Memory B cell (primary cell): ENCODE data around the gene LYPD1.

Source experiments
- ATAC-seq: fragments of 150-1000 bp; cut with Tn5 transposase; 2 replicates; pipeline ENCODE4 v1.10.0; 2021; ENCODE audit warnings: low read depth, mild to moderate bottlenecking, moderate library complexity
- DNase-seq, 2 donors: peaks; one replicate each; pipeline ENCODE4 v3.0.0; 2022; ENCODE audit warnings: low spot score in 2 of 2
- H3K27ac Mint-ChIP-seq: one replicate; pipeline ENCODE4 v1.8.0; 2022; ENCODE audit warnings: mild to moderate bottlenecking, moderate library complexity, mixed read lengths
- H3K27me3 Mint-ChIP-seq: one replicate; pipeline ENCODE4 v1.8.0; 2022; ENCODE audit warnings: mixed read lengths
- H3K36me3 Mint-ChIP-seq: one replicate; pipeline ENCODE4 v1.8.0; 2022; ENCODE audit warnings: mild to moderate bottlenecking, mixed read lengths
- H3K4me1 Mint-ChIP-seq: one replicate; pipeline ENCODE4 v1.8.0; 2022; ENCODE audit warnings: mixed read lengths
- H3K4me3 Mint-ChIP-seq: one replicate; pipeline ENCODE4 v1.8.0; 2022; ENCODE audit warnings: mild to moderate bottlenecking, moderate library complexity, mixed read lengths
- H3K9me3 Mint-ChIP-seq: one replicate; pipeline ENCODE4 v1.8.0; 2022; ENCODE audit warnings: mixed read lengths

LYPD1 gene

DNA sequence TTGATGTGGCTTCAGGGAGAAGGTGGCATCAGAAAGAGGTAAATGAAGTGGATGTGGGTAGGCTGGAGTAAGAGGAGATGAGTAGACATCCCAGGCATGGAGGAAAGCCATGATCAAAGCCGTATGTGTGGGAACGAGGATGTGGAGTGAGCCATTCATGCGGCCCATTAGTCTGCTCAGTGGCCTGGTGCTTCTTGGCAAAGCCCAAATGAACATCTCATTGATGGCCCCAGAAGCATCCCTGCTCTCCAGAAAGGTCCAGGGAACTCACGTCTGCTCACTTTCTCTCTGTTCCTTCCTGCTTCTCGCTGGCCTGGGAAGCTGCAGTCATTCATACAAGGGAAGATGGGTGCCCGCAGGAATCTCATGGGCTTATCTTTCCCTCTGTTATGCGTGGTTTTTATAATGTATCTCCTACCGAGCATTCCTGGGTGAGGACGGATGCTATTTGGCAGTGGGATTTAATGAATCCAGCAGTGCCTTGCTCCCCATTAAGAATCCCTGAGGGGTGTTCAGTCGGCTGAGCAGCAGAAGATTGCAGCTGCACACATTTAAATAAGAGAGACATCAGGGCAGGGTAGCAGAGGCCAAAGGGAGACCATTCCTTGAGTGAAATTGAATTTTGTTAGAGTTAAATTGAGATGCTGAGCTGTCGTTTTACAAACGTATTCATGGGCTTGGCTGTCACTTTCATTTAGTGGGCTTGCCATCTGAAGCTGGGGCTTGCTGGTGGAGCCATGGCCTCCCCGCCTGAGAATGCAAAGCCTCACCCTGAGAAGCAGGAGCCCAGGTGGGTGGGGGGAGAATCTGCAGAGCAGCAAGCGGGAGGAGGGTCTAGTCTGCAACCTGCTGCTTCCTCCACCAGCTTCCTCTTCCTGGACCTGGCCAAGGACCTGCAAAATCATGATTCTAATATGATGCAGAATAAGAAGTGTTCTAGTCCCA, 64.5 kb downstream of the LYPD1 start:
- no peak overlapping the region for H3K27ac Mint-ChIP-seq
- ATAC-seq (no peak), DNase-seq (no peak)
- no peaks in the 10 kb centered on the region for H3K9me3 Mint-ChIP-seq
- H3K36me3 Mint-ChIP-seq, result no peaks in the 10 kb centered on the region
- no peak overlapping the region for H3K4me3 Mint-ChIP-seq
- H3K4me1 Mint-ChIP-seq, result no peaks in the 10 kb centered on the region
- peaks cover 5% of the 10 kb centered on the region for H3K27me3 Mint-ChIP-seq

- Mint-ChIP-seq H3K4me1 (no peaks in the 10 kb centered on the region), H3K27me3 (peaks cover 4% of the 10 kb centered on the region), H3K9me3 (no peaks in the 10 kb centered on the region), H3K4me3 (no peak overlapping the region), H3K36me3 (no peaks in the 10 kb centered on the region), H3K27ac (no peak overlapping the region)
- no peak for DNase-seq
- ATAC-seq, result no peak
Measured at GRCh38 chr2:132604561-132604960, 65.4 kb downstream of the LYPD1 start.

GRCh38 chr2:132599556-132599955, 70.4 kb downstream of the LYPD1 start:
- peaks cover 9% of the 10 kb centered on the region for H3K27me3 Mint-ChIP-seq
- H3K36me3 Mint-ChIP-seq, result no peaks in the 10 kb centered on the region
- DNase-seq (no peak), ATAC-seq (no peak)
- H3K4me1 Mint-ChIP-seq, result no peaks in the 10 kb centered on the region
- H3K4me3 Mint-ChIP-seq, result no peak overlapping the region
- H3K9me3 Mint-ChIP-seq, result peaks cover 6% of the 10 kb centered on the region
- no peak overlapping the region for H3K27ac Mint-ChIP-seq

GRCh38 chr2:132598536-132598935, 71.5 kb downstream of the LYPD1 start:
- Mint-ChIP-seq H3K9me3 (peaks cover 6% of the 10 kb centered on the region), H3K4me1 (no peaks in the 10 kb centered on the region), H3K27me3 (peaks cover 9% of the 10 kb centered on the region), H3K4me3 (no peak overlapping the region), H3K36me3 (no peaks in the 10 kb centered on the region), H3K27ac (no peak overlapping the region)
- DNase-seq, result no peak
- no peak for ATAC-seq

GRCh38 chr2:132597831-132598230, 72.2 kb downstream of the LYPD1 start:
- H3K4me1 Mint-ChIP-seq, result no peaks in the 10 kb centered on the region
- H3K9me3 Mint-ChIP-seq, result peaks cover 6% of the 10 kb centered on the region
- H3K36me3 Mint-ChIP-seq, result no peaks in the 10 kb centered on the region
- H3K4me3 Mint-ChIP-seq, result no peak overlapping the region
- DNase-seq, result no peak
- no peak overlapping the region for H3K27ac Mint-ChIP-seq
- H3K27me3 Mint-ChIP-seq, result peaks cover 9% of the 10 kb centered on the region
- no peak for ATAC-seq

GRCh38 chr2:132597166-132597565, 72.8 kb downstream of the LYPD1 start:
- Mint-ChIP-seq H3K27ac (no peak overlapping the region), H3K4me1 (no peaks in the 10 kb centered on the region), H3K9me3 (peaks cover 6% of the 10 kb centered on the region), H3K27me3 (peaks cover 9% of the 10 kb centered on the region), H3K36me3 (no peaks in the 10 kb centered on the region), H3K4me3 (no peak overlapping the region)
- ATAC-seq (no peak), DNase-seq (no peak)

DNA sequence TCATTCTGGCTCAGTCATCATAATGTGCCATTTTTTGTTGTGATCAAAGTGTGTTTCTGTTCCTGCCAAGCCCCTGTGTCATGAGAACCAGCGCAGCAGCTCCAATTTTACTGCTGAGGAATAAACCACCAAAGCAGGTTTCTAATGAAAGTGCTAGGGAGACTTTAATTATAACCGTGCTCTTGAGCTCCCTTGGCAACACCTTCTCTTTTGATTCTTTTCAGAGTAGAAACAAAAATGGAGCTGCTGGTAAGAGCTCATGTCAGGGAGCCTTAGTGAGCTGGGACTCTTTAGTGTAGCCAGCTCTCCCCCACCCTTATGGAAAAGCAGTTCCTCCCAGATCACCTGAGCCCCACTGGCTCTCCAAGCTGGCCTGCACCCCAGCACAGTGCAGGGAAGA, 74.3 kb downstream of the LYPD1 start:
- no peaks in the 10 kb centered on the region for H3K36me3 Mint-ChIP-seq
- no peak for ATAC-seq
- H3K27me3 Mint-ChIP-seq, result peaks cover 9% of the 10 kb centered on the region
- no peak for DNase-seq
- H3K4me1 Mint-ChIP-seq, result no peaks in the 10 kb centered on the region
- H3K4me3 Mint-ChIP-seq, result no peak overlapping the region
- peaks cover 6% of the 10 kb centered on the region for H3K9me3 Mint-ChIP-seq
- H3K27ac Mint-ChIP-seq, result no peak overlapping the region

- no peak for DNase-seq
- Mint-ChIP-seq H3K4me3 (no peak overlapping the region), H3K4me1 (no peaks in the 10 kb centered on the region), H3K9me3 (peaks cover 7% of the 10 kb centered on the region), H3K27ac (no peak overlapping the region), H3K36me3 (no peaks in the 10 kb centered on the region), H3K27me3 (peaks cover 13% of the 10 kb centered on the region)
- ATAC-seq, result no peak
Measured at GRCh38 chr2:132595186-132595585, 74.8 kb downstream of the LYPD1 start.
